Mononuclear cell (primary cell): Measurements from ENCODE around the gene CD63. TPM values are rescaled to one million over a fixed set of nuclear protein-coding genes. Genes with fewer than 3 reads are reported as not detected.

Experiments
- H3K27me3 ChIP-seq: 2 replicates; pipeline ENCODE4 v1.6.0; 2011; ENCODE audit warnings: low read length, control low read depth; ENCODE audit not compliant: insufficient read depth
- H3K4me1 ChIP-seq: 2 replicates; pipeline ENCODE4 v1.5.1; 2011; ENCODE audit warnings: mild to moderate bottlenecking, low read length, control low read depth; ENCODE audit not compliant: insufficient read depth
- H3K4me3 ChIP-seq: 2 replicates; pipeline ENCODE4 v1.5.1; 2011; ENCODE audit warnings: mild to moderate bottlenecking, low read length, moderate library complexity
- H3K9me3 ChIP-seq: 2 replicates; pipeline ENCODE4 v1.5.1; 2011; ENCODE audit warnings: low read depth, mild to moderate bottlenecking, control low read depth, low read length
- total RNA-seq: library from RNA; depleted of rRNA; stranded (reverse); fragments of >200 nt; gene quantifications from one replicate; pipeline ENCODE4 v1.2.3, GENCODE V29; 2012

The CD63 gene
- total RNA-seq, 1 donor: 184 TPM

DNA sequence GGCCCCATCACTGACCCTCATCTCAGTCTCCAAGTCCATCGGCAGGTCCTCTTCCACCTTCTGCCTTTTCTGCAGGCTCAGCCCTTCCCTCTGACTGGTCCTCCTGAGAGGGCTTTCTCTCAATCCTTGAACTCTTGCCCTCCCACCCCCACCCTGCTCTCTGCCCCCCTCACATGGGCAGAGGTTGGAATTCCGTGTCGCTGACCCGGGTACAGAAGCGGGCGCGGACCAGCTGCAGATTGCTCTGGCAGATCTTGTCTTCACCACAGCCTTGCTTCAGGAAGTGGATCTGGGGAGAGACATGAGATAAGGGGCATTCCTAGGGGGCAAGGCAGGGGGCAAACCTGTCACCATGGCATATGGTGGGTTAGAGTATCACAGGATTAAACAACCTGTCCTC, 33.5 kb downstream of the CD63 start:
- Histone ChIP-seq H3K9me3 (no peaks in the 10 kb centered on the region), H3K27me3 (no peaks in the 10 kb centered on the region), H3K4me1 (no peaks in the 10 kb centered on the region), H3K4me3 (no peak overlapping the region)

DNA sequence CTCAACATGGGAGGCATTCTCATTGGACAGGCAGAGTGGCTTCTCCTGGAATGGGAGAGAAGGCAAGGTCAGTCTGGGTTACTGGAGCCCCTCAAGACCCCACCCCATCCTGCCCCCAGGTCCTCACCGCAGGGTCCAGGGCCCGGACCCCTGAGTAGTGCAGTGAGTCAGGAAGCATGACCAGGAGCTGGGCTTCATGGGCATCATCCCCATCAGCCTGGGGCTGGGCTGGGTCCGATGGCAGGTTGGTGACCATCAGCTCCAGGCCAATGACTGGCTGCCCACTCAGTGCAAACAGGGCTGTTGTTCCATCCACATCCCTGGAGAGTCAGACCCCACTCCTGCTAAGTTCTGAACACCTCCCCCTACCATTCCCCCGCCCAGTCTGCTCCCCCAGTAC, 34.2 kb downstream of the CD63 start:
- Histone ChIP-seq H3K27me3 (no peaks in the 10 kb centered on the region), H3K4me3 (no peak overlapping the region), H3K9me3 (no peaks in the 10 kb centered on the region), H3K4me1 (no peaks in the 10 kb centered on the region)

DNA sequence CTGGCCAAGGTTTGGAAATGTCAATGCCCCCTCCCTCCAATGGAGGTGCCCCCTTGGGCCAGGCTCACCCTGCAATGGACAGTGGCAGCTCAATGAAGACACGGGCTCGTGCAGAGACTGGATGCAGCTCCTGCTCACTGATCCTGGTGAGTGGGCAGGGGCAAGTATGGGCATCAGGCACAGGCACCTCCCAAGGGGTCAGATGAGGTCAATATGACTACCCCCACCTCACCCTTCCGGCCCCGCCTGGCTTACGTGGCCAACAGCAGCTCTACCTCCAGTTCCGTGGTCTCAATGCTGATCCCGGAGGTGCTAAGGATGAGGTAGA, 34.7 kb downstream of the CD63 start:
- H3K27me3 ChIP-seq: no peaks in the 10 kb centered on the region
- no peaks in the 10 kb centered on the region for H3K4me1 ChIP-seq

DNA sequence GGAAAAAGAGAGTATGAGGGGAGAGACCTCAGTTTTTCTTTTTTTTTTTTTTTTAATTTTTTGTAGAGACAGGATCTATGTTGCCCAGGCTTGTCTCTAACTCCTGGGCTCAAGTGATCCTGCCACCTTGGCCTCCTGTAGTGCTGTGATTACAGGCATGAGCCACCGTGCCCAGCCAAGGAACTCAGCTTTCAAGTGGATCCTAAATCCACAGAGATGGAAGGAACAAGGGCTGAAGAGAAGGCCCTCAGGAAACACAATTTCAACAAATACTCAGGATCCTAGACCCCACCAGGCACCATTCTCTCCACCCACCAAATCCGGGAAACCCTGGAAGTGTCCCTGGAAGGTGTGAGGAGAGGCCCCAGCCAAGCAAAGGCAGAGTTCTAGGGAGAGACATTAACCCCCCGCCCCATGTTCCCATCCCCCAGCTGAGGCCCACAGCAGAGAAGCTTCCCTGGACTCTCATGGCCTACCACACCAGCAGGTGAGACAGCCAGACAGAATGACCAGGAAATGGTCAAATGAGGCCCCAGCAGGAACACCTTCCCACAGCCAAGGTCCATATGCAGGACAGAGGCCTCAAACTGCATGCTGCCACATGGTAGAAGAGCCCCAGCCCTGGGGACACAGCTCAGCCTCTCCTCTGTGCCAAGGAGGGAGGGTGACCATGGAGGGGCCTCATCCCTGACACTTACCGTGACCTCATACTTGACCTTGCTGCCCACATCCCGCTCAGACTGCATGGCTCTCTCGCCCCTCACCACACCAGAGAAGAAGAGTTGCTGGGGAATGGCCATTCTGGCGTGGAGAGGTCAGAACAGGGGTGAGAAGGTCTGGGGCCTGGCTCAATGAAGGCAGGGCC, 35.3 kb downstream of the CD63 start:
- H3K4me1 ChIP-seq: no peaks in the 10 kb centered on the region

More for the DNA sequence above, 34.7 kb downstream of the CD63 start:
- Histone ChIP-seq H3K9me3 (no peaks in the 10 kb centered on the region), H3K4me3 (no peak overlapping the region)

DNA sequence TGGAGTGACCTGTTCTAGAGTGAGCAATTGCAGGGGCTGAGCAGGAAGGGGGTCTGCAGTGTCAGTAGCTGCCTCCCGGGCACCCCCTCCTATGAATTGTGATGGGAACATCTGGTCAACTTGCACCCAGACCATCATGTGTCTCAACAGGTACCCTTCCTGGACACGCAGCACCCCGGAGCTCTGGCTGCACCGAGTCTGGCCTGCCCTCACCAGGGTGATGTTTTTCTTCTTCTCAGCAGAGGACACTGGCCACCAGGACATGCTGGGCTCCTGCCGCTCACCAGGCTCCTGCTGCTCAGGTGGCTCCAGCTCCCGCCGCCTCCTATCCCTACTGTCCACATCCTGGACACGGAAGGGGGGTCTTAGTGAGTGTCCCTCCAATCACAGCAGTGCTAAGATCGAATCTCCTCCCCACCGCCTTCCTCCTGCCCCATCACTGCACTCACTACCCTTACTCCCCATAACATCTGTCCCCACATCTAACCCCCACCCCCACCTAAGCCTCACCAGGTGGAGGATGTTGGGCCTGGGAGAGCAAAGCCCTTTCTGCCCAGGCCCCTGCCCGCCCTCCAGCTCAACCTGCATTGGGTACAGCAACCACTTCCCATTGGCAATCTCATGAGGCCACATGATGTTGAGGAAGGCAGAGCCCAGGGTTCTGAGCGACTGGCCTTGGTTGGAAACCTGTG, 36.0 kb downstream of the CD63 start:
- Histone ChIP-seq H3K4me1 (no peaks in the 10 kb centered on the region), H3K4me3 (no peak overlapping the region), H3K27me3 (no peaks in the 10 kb centered on the region), H3K9me3 (no peaks in the 10 kb centered on the region)

More for the DNA sequence above, 35.3 kb downstream of the CD63 start:
- no peaks in the 10 kb centered on the region for H3K27me3 ChIP-seq
- no peaks in the 10 kb centered on the region for H3K9me3 ChIP-seq
- no peak overlapping the region for H3K4me3 ChIP-seq

DNA sequence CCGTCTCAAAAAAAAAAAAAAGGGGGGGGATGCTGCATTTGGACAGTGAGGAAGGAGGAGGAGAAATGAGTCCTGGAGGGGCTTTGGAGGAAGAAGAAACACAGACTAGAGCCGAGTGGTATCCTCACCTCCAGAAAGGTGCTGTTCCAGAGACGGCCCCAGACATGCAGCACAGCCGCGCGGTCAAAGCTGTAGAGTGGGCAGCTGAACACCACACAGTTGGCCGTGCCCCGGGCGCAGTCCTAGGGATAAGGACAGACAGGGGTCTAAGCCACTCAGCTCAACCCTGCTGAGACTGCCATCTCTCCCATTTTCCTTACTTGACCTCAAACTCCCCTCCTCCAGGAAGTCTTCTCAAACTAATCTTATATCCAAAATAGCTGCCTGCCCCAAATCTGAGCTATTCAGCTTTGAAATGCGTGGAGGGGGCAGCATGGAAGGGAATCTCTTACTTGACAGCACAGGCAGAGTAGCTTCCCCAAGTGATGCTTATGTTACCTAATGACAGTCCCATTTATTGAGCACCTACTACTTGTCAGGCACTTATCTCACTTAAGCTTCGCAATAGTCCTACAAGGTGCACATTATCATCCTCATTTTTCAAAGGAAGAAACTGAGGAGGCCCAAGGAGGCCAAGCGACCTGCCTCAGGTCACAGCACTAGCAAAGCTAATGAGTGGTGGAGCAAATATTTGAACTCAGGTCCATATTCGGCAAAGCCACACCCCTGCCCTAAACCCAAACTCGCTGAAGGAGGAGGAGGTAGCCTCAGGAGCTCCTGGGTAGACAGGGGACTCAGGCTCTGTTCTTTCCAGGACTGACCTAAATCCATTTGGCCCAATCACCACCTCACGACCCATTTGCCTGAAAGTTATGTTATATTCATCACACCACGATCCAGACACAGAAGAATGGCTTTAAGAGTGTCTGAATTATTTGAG, 39.8 kb downstream of the CD63 start:
- H3K4me3 ChIP-seq: no peak overlapping the region
- H3K9me3 ChIP-seq: no peaks in the 10 kb centered on the region
- H3K4me1 ChIP-seq: peaks cover 5% of the 10 kb centered on the region
- H3K27me3 ChIP-seq: no peaks in the 10 kb centered on the region

DNA sequence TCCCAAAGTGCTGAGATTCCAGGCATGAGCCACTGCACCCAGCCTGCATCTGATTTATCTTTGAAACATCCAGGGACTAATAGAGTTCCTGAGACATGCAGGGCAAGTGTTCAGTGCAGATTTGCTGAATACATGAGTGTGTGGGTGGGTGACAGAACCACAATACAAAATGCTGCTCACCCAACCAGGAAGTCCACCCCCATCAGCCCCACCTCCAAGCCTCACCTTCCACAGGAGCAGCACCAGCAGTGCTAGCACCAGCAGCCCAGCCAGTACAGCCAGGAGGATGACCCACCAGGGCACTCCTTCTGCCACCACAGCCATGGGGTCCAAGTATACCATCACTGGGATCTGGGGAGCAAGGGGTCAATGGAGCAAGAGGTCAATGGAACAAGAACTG, 41.1 kb downstream of the CD63 start:
- H3K4me1 ChIP-seq: peaks cover 5% of the 10 kb centered on the region
- no peaks in the 10 kb centered on the region for H3K27me3 ChIP-seq
- no peaks in the 10 kb centered on the region for H3K9me3 ChIP-seq
- H3K4me3 ChIP-seq: no peak overlapping the region

DNA sequence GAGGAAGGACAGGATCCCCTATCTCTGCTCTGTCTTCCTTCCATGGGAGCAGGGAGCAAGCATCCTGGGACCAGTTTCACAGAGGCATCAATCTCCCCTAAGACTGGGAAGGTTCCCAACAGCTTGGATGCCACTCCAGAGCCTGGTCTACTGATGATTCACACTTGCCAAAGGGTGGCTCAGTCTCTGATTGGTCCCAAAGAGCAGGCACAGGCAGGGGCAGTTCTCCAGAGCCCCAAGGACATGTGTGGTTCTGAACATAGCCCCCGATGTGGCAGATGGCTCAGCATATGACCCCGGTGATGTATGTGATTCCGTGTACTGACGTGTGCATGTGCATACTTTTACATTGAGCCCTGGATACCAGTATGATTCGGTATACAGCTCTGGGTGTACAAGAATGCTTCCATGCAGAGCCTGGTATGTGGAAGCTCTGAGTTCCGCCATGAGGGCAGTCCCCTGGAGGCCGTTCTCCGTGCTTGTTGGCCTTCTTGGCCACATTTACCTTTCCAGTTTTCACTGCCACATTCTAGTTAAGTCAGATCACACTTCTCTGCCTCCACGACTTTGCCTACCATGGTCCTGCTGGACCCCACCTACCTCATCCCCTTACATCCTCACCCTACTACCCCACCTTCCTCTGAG, 42.3 kb downstream of the CD63 start:
- no peaks in the 10 kb centered on the region for H3K27me3 ChIP-seq
- H3K4me1 ChIP-seq: peaks cover 16% of the 10 kb centered on the region
- H3K9me3 ChIP-seq: no peaks in the 10 kb centered on the region
- no peak overlapping the region for H3K4me3 ChIP-seq

DNA sequence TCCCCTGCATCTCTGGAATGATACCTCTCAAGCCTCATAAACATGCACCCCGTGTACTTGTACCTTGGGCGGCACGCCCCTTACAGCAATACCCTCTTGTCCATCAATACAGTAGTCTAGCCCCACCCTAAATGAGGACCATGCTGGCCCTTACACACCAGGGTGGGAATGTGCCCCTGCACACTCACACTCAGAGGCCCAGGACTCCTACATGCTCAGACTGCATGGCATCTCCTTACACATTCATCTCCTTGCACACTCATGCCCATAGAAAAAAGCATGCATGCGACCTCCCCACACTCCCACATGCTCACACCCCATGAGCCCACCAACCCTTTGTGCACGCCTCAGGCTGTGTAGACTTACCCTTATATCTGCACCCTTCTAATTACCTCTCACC, 43.1 kb downstream of the CD63 start:
- Histone ChIP-seq H3K27me3 (no peaks in the 10 kb centered on the region), H3K9me3 (no peaks in the 10 kb centered on the region), H3K4me3 (no peak overlapping the region), H3K4me1 (peaks cover 24% of the 10 kb centered on the region)

DNA sequence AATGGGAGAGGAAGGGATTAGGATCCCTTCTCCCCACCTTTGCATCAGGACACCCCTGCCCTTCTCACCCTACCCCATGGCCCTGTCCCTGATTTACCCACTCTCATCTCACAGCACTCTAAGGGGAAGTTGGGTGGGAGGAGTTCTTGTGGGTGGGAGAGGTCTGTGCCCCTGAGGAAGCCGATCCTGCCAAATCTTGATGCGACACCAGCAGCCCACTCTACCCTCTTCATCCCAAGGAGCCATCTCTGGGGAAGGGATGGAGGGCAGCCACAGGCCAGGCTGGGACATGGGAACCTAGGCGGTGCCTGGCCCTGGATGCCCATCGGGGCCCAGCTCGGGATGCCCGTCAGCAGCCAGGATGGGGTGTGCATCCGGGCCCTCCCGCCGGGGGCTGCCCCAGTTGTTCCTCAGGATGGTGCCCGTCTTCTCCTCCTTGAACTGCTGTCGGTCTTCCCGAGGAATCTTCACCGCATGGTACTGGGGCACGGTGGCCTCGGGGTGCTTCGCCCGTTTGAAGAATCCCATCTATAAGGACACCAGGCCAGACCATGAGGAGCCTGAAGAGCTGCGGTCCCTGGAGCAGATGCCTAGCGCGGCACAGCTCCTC, 43.9 kb downstream of the CD63 start:
- Histone ChIP-seq H3K4me1 (peaks cover 26% of the 10 kb centered on the region), H3K27me3 (no peaks in the 10 kb centered on the region), H3K9me3 (no peaks in the 10 kb centered on the region), H3K4me3 (no peak overlapping the region)

DNA sequence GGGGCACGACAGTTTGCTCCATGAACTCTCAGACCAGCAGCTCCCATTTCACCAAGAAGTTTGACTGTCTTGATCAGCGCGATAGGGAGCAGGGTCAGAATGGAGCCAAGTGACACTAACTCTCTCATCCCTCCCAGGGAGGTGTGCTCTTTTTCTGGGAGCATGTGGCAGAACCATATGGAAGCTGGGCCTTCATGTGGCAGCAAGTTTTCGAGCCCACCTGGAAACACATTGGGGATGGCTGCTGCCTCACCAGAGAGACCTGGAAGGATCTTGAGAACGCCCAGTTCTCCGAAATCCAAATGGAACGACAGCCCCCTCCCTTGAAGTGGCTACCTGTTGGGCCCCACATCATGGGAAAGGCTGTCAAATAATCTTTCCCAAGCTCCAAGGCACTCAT, 45.1 kb downstream of the CD63 start:
- Histone ChIP-seq H3K27me3 (no peaks in the 10 kb centered on the region), H3K4me3 (no peak overlapping the region), H3K4me1 (peaks cover 26% of the 10 kb centered on the region), H3K9me3 (no peaks in the 10 kb centered on the region)

DNA sequence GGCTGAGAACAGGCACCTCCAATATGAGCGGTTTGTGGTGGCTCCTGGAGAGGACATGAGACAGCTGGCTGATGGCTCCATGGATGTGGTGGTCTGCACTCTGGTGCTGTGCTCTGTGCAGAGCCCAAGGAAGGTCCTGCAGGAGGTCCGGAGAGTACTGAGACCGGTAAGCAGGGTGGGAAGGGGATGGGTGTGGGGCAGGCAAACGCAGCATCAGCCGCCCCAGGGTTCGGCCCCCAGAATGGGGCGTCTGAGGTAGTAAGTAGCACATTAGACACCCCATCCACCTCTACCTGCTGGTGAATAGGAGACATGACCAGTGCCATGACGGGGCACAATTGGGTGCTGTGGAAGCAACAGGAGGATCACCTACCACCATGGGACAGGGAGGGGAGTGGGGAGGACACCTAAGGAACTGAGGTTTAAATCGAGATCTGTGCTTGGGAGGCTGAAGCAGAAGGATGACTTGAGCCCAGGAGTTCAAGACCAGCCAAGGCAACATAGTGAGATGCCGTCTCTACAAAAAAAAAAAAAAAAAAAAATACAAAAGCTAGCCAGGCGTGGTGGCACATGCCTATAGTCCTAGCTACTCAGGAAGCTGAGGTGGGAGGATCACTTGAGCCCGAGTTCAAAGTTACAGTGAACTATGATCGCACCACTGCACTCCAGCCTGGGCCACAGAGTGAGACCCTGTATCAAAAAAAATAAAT, 46.6 kb downstream of the CD63 start:
- Histone ChIP-seq H3K4me3 (no peak overlapping the region), H3K4me1 (peaks cover 29% of the 10 kb centered on the region), H3K27me3 (no peaks in the 10 kb centered on the region), H3K9me3 (no peaks in the 10 kb centered on the region)

DNA sequence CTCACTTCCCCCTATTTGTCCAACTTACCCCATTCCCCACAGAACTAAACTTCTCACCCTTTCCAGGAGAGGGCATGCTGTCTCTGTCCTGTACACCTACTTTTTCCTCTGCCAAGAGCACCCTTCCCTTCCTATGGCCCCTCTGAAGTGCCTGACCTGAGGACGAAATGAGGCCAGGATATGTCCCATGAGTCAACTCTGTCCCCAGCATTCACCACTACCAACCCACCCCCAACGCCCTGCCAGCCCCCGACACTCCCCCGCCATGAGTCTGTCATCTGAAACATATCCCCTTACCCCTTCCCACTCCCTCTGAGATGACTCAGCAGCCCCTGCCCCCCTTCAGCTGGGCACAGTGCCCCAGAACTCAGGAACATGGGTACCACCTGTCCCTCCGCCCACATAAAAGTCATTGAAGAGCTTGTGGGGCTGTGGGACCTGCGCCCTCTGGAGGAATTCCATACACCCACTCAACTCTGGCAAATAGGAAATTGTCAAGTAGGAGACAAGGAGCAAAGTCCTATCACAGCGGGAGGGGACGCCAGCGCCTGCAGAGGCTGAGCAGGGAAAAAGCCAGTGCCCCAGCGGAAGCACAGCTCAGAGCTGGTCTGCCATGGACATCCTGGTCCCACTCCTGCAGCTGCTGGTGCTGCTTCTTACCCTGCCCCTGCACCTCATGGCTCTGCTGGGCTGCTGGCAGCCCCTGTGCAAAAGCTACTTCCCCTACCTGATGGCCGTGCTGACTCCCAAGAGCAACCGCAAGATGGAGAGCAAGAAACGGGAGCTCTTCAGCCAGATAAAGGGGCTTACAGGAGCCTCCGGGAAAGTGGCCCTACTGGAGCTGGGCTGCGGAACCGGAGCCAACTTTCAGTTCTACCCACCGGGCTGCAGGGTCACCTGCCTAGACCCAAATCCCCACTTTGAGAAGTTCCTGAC, 47.4 kb downstream of the CD63 start:
- no peaks in the 10 kb centered on the region for H3K9me3 ChIP-seq
- H3K4me3 ChIP-seq: peak overlapping the region; percentile 13
- peaks cover 34% of the 10 kb centered on the region for H3K4me1 ChIP-seq
- H3K27me3 ChIP-seq: no peaks in the 10 kb centered on the region
